Activated naive CD8-positive, alpha-beta T cell treated with anti-CD3 and anti-CD28 coated beads, Interleukin-2, amount 50 U/mL, for 24 hours (primary cell): ENCODE results near the gene CLINT1.
"Not testable (repeated sequence)": the region's sequence is repeated elsewhere in the genome, so short reads cannot be mapped to it uniquely, and the experiment has no call there.

Experiments used
- ATAC-seq: fragments of 150-1000 bp; cut with Tn5 transposase; one replicate; pipeline ENCODE4 v1.10.0; 2021
- DNase-seq: peaks from one replicate; pipeline ENCODE4 v3.0.0; 2021
- H3K27ac Mint-ChIP-seq: one replicate; pipeline ENCODE4 v1.8.0; 2021; ENCODE audit warnings: mild to moderate bottlenecking, mixed read lengths
- H3K27me3 Mint-ChIP-seq: one replicate; pipeline ENCODE4 v1.8.0; 2021; ENCODE audit warnings: mixed read lengths
- H3K36me3 Mint-ChIP-seq: one replicate; pipeline ENCODE4 v1.8.0; 2021; ENCODE audit warnings: low read depth, mixed read lengths
- H3K4me1 Mint-ChIP-seq: one replicate; pipeline ENCODE4 v1.8.0; 2021; ENCODE audit warnings: mixed read lengths
- H3K4me3 Mint-ChIP-seq: one replicate; pipeline ENCODE4 v1.8.0; 2021; ENCODE audit warnings: mild to moderate bottlenecking, moderate library complexity, mixed read lengths
- H3K9me3 Mint-ChIP-seq: one replicate; pipeline ENCODE4 v1.8.0; 2021; ENCODE audit warnings: mixed read lengths

The CLINT1 gene

GRCh38 chr5:157858527-157859226 is at the start of gene CLINT1:
CLINT1 (minus strand) TSS chr5:157859145; CDS start chr5:157858970, 175 bp downstream.
- Mint-ChIP-seq H3K9me3 (no peaks in the 10 kb centered on the region), H3K4me3 (peak within 1 kb of the TSS; percentile 95), H3K36me3 (peaks cover 16% of the 10 kb centered on the region), H3K27me3 (no peaks in the 10 kb centered on the region), H3K4me1 (peaks cover 73% of the 10 kb centered on the region), H3K27ac (peak within 1 kb of the TSS; percentile 97)
- peak; percentile 91 for DNase-seq
- ATAC-seq = peak; percentile 91

- DNase-seq (no peak), ATAC-seq (no peak)
- H3K27ac Mint-ChIP-seq = no peak overlapping the region
- H3K9me3 Mint-ChIP-seq = no peaks in the 10 kb centered on the region
- no peaks in the 10 kb centered on the region for H3K36me3 Mint-ChIP-seq
- no peak overlapping the region for H3K4me3 Mint-ChIP-seq
- H3K27me3 Mint-ChIP-seq = no peaks in the 10 kb centered on the region
- H3K4me1 Mint-ChIP-seq = no peaks in the 10 kb centered on the region
Observed at GRCh38 chr5:157908459-157908858, 49.5 kb upstream of the CLINT1 start.

- no peaks in the 10 kb centered on the region for H3K9me3 Mint-ChIP-seq
- H3K27me3 Mint-ChIP-seq = no peaks in the 10 kb centered on the region
- H3K4me1 Mint-ChIP-seq = no peaks in the 10 kb centered on the region
- no peak for DNase-seq
- ATAC-seq = no peak
- H3K4me3 Mint-ChIP-seq = no peak overlapping the region
- no peaks in the 10 kb centered on the region for H3K36me3 Mint-ChIP-seq
- H3K27ac Mint-ChIP-seq = no peak overlapping the region
Observed at GRCh38 chr5:157907479-157907878, 48.5 kb upstream of the CLINT1 start.

- H3K4me3 Mint-ChIP-seq = no peak overlapping the region
- no peaks in the 10 kb centered on the region for H3K27me3 Mint-ChIP-seq
- no peak overlapping the region for H3K27ac Mint-ChIP-seq
- no peaks in the 10 kb centered on the region for H3K36me3 Mint-ChIP-seq
- ATAC-seq (no peak), DNase-seq (no peak)
- H3K9me3 Mint-ChIP-seq = no peaks in the 10 kb centered on the region
- H3K4me1 Mint-ChIP-seq = no peaks in the 10 kb centered on the region
Observed at GRCh38 chr5:157903117-157903450, 44.1 kb upstream of the CLINT1 start.

GRCh38 chr5:157902449-157903116 is 43.6 kb upstream of the CLINT1 start:
- Mint-ChIP-seq H3K27me3 (no peaks in the 10 kb centered on the region), H3K4me3 (no peak overlapping the region), H3K4me1 (no peaks in the 10 kb centered on the region), H3K27ac (no peak overlapping the region), H3K9me3 (no peaks in the 10 kb centered on the region), H3K36me3 (no peaks in the 10 kb centered on the region)
- no peak for ATAC-seq
- DNase-seq = no peak

GRCh38 chr5:157900644-157901043 is 41.7 kb upstream of the CLINT1 start:
- ATAC-seq = no peak
- H3K27ac Mint-ChIP-seq = no peak overlapping the region
- no peaks in the 10 kb centered on the region for H3K27me3 Mint-ChIP-seq
- H3K4me3 Mint-ChIP-seq = no peak overlapping the region
- H3K36me3 Mint-ChIP-seq = no peaks in the 10 kb centered on the region
- DNase-seq = no peak
- no peaks in the 10 kb centered on the region for H3K9me3 Mint-ChIP-seq
- H3K4me1 Mint-ChIP-seq = no peaks in the 10 kb centered on the region

GRCh38 chr5:157893611-157894010 is 34.7 kb upstream of the CLINT1 start:
- H3K27me3 Mint-ChIP-seq = no peaks in the 10 kb centered on the region
- peaks cover 13% of the 10 kb centered on the region for H3K4me1 Mint-ChIP-seq
- DNase-seq (no peak), ATAC-seq (no peak)
- no peak overlapping the region for H3K27ac Mint-ChIP-seq
- H3K4me3 Mint-ChIP-seq = no peak overlapping the region
- no peaks in the 10 kb centered on the region for H3K9me3 Mint-ChIP-seq
- no peaks in the 10 kb centered on the region for H3K36me3 Mint-ChIP-seq

GRCh38 chr5:157892974-157893373 is 34.0 kb upstream of the CLINT1 start:
- H3K9me3 Mint-ChIP-seq = no peaks in the 10 kb centered on the region
- H3K36me3 Mint-ChIP-seq = no peaks in the 10 kb centered on the region
- H3K4me1 Mint-ChIP-seq = peaks cover 13% of the 10 kb centered on the region
- H3K27ac Mint-ChIP-seq = no peak overlapping the region
- ATAC-seq (no peak), DNase-seq (no peak)
- H3K27me3 Mint-ChIP-seq = no peaks in the 10 kb centered on the region
- H3K4me3 Mint-ChIP-seq = no peak overlapping the region

GRCh38 chr5:157890836-157891597 is 32.1 kb upstream of the CLINT1 start:
- H3K9me3 Mint-ChIP-seq = no peaks in the 10 kb centered on the region
- no peaks in the 10 kb centered on the region for H3K36me3 Mint-ChIP-seq
- H3K27ac Mint-ChIP-seq = no peak overlapping the region
- no peak for ATAC-seq
- H3K27me3 Mint-ChIP-seq = no peaks in the 10 kb centered on the region
- H3K4me1 Mint-ChIP-seq = peaks cover 13% of the 10 kb centered on the region
- H3K4me3 Mint-ChIP-seq = no peak overlapping the region
- DNase-seq = no peak

- no peak for ATAC-seq
- Mint-ChIP-seq H3K4me3 (no peak overlapping the region), H3K27me3 (no peaks in the 10 kb centered on the region), H3K27ac (no peak overlapping the region), H3K4me1 (peaks cover 16% of the 10 kb centered on the region), H3K9me3 (no peaks in the 10 kb centered on the region), H3K36me3 (no peaks in the 10 kb centered on the region)
- no peak for DNase-seq
Observed at GRCh38 chr5:157888814-157889532, 30.0 kb upstream of the CLINT1 start.

GRCh38 chr5:157886796-157887380 is 27.9 kb upstream of the CLINT1 start:
- DNase-seq (no peak), ATAC-seq (no peak)
- no peaks in the 10 kb centered on the region for H3K36me3 Mint-ChIP-seq
- no peak overlapping the region for H3K27ac Mint-ChIP-seq
- H3K4me1 Mint-ChIP-seq = peaks cover 8% of the 10 kb centered on the region
- H3K4me3 Mint-ChIP-seq = no peak overlapping the region
- H3K27me3 Mint-ChIP-seq = no peaks in the 10 kb centered on the region
- H3K9me3 Mint-ChIP-seq = no peaks in the 10 kb centered on the region

GRCh38 chr5:157885051-157885450 is 26.1 kb upstream of the CLINT1 start:
- H3K4me1 Mint-ChIP-seq, H3K27me3 Mint-ChIP-seq, H3K27ac Mint-ChIP-seq, H3K4me3 Mint-ChIP-seq, H3K36me3 Mint-ChIP-seq, H3K9me3 Mint-ChIP-seq, DNase-seq, ATAC-seq: not testable (repeated sequence)

GRCh38 chr5:157881498-157881897 is 22.6 kb upstream of the CLINT1 start:
- ATAC-seq, H3K4me1 Mint-ChIP-seq, H3K4me3 Mint-ChIP-seq, H3K27me3 Mint-ChIP-seq, DNase-seq, H3K9me3 Mint-ChIP-seq, H3K27ac Mint-ChIP-seq, H3K36me3 Mint-ChIP-seq: not testable (repeated sequence)

- Mint-ChIP-seq H3K9me3 (no peaks in the 10 kb centered on the region), H3K27me3 (no peaks in the 10 kb centered on the region), H3K27ac (no peak overlapping the region), H3K36me3 (no peaks in the 10 kb centered on the region), H3K4me1 (no peaks in the 10 kb centered on the region), H3K4me3 (no peak overlapping the region)
- ATAC-seq = no peak
- no peak for DNase-seq
Observed at GRCh38 chr5:157877821-157878220, 18.9 kb upstream of the CLINT1 start.
